Hematopoietic multipotent progenitor cell (in vitro differentiated cells): ENCODE measurements around the gene CIAO3. TPM values are rescaled to one million over a fixed set of nuclear protein-coding genes. Genes with fewer than 3 reads are reported as not detected.
A peak's percentile ranks its signal among the peaks of the same experiment; 100 is the strongest.

Source experiments
- DNase-seq, 3 donors: peaks; one replicate each; pipeline ENCODE4 v3.0.0-alpha.2; 2011 to 2015; ENCODE audit warnings: low read depth in 2 of 3, low spot score in 2 of 3
- total RNA-seq: library from RNA; depleted of rRNA; stranded (reverse); fragments of >200 nt; gene quantifications from one replicate; pipeline ENCODE4 v1.2.3, GENCODE V29; 2012

Gene CIAO3
- total RNA-seq, 1 donor: 72.2 TPM

GRCh38 chr16:726188-726437 is 14.7 kb downstream of the CIAO3 start:
- no peak for DNase-seq

GRCh38 chr16:725463-726187 is 15.2 kb downstream of the CIAO3 start:
- no peak for DNase-seq

GRCh38 chr16:725041-725376 is 15.8 kb downstream of the CIAO3 start:
- no peak for DNase-seq

DNA sequence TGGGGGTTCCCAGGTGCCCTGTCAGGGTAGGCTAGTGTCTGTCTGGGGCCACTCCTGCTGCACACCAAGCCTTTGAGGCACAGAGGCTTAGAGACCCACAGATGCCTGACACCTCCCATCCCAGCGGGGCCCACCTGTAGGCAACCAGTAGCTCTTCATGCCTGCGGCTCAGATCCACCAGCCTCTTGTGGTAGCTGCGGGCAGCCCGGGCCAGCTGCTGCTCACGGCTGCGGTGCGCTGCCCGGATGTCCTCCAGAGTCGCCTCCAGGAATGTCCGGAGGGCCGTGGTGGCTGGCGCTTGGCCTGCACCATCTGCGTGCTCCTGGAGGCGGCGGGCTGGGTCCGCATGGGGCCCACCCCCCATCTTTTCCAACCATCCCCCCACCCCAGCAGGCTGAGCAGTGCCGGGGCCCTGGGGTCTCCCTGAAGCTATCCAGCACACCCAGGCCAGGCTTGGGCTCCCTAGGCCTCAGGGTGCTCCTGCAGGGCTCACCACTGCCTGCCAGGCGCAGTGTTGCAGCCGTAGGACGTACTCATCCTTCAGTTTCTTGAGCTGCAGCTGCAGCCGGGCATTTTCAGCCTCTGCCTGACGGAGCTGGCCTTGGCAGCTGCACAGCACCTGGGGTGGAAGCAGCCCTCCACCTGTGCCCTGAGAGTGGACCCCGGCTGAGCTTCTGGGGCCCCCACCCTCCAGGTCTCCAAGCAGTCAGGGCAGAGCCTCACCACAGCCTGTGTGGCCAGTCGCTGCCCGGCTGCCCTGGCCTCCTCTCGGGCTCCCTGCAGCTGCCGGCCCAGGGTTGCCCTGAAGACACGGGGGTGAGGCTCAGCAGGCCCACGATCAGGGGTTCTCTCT is 16.4 kb downstream of the CIAO3 start:
- DNase-seq: no peak

GRCh38 chr16:723695-724094 is 17.1 kb downstream of the CIAO3 start:
- no peak for DNase-seq

- DNase-seq: no peak
These were observed 17.8 kb downstream of the CIAO3 start for GRCh38 chr16:722835-723633.

- DNase-seq: no peak
These were observed 18.8 kb downstream of the CIAO3 start for GRCh38 chr16:721765-722540.

DNA sequence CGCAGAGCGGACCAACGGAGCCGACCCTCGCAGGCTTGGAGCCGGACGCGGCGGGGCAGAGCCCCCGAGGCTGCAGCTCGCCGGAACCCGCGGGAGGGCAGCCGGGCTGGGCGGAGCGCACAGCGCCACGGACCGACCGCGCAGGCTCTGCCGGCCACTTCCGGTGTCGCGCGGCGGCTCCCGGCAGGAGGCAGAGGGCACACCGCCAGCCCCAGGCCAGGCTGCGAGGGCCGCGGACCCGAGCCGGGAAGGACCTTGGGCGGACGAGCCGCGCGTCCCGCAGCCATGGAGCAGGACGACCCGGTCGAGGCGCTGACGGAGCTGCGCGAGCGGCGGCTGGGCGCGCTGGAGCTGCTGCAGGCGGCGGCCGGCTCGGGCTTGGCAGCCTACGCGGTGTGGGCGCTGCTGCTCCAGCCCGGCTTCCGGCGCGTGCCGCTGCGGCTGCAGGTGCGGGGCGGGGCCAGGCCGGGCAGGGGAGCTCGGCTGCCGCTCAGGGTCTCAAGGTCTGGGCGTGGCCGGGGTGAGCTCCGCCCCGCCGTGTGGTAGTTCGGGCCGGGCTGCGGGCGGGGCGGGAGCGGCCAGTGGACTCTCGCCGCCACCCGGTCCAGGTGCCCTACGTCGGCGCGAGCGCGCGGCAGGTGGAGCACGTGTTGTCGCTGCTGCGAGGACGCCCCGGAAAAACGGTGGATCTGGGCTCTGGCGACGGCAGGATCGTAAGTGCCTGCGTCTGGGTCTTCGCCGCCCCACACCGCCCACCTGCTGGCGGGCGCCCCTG is 19.6 kb downstream of the CIAO3 start, which contains the start of gene ANTKMT:
Gene ANTKMT (plus strand): TSS at position 157 of the 775 bp plus-strand sequence. CDS start 129 bp downstream, at position 286.
- DNase-seq: peak; percentile 62 to 87 (median 85)

DNA sequence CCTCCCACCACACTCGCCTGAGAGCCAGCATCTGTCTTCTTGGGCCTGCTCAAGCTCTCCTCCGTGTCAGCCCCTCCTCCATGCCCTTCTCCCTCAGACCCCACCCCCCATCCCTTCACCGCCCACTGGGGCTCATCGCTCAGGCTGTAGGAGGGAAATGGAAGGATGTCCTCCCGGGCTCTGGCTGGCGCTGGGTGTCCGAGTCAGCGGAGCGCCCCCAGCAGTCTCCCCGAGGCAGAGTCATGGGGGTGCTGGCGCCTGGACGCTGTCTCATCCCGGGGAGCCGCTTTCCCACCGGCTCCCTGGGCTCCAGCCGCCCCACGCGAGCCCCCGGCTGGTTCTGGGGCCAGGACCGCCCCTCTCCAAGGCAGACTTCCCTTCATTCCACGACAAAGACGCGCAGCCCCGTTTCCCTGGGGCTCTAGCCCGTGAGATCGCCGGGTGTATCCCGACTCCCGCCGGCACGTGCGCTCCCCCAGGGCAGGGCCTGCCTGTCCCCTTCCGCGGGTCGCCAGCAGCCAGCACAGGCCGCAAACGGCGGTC is 20.3 kb downstream of the CIAO3 start:
- DNase-seq: peak in 1 of 3 donors; percentile 53

DNA sequence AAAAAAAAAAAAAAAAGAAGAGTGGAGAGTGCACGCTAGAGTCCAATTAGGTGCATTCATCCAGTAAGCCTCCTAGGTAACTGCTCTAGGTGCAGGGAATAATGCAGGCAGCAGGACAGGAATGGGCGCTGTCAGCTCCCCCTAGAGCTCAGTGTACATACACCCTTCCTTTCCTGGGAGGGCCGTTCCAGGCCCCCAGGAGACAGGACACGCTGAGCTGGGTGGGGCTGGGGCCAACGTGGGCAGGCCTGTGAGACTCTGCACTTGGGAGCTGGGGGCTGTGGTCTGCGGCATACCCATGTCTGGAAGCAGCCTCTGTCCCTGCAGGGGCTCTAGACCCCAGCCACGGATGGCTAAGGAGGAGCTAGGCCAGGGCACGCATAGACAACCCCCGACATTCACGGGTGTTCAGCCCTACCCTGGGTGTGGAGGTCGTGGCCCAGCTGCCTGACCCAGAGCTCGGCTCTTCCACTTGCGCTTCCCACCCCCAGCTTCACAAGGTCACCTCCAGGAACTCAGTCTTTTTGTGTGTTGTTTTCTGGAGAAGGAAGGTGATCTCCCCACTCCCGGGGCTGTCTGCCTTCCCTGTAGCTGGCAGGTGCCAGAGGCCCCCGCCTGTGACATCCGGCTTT is 20.9 kb downstream of the CIAO3 start:
- DNase-seq: no peak

- DNase-seq: no peak
These were observed 21.9 kb downstream of the CIAO3 start for GRCh38 chr16:718922-719321.

- DNase-seq: no peak
These were observed 22.4 kb downstream of the CIAO3 start for GRCh38 chr16:718389-718788.

GRCh38 chr16:717450-718245 is 23.1 kb downstream of the CIAO3 start:
- DNase-seq: no peak

- DNase-seq: no peak
These were observed 23.9 kb downstream of the CIAO3 start for GRCh38 chr16:716768-717325.

GRCh38 chr16:716200-716568 is 24.6 kb downstream of the CIAO3 start:
- no peak for DNase-seq

- no peak for DNase-seq
These were observed 25.2 kb downstream of the CIAO3 start for GRCh38 chr16:715477-716199.
